ENCODE data around the gene HCN2. TPM values are rescaled to one million over a fixed set of nuclear protein-coding genes. Genes with fewer than 3 reads are reported as not detected.

HCN2 gene
- total and polyA plus RNA-seq, 9 of the 15 experiments (the other 6 are each of a cell fraction or from before 2014, with no cell fraction given) = 0.29 to 4.2 (median 0.82) TPM; not detected in 2

GRCh38 chr19:634975-635652, 45.4 kb downstream of the HCN2 start:
- no peaks in the 10 kb centered on the region for H4K20me1 ChIP-seq (replicated peaks; ENCODE audit: control insufficient read depth, insufficient read depth, low read length)
- FAIRE-seq (no peak), ATAC-seq (no peak), DNase-seq (ENCODE audit: extremely low read depth in 1 of 4, low spot score in 3 of 4) (no peak)
- peaks cover 21% of the 10 kb centered on the region; the same call in 2 of the 3 replicates for H3K36me3 ChIP-seq (ENCODE audit: control insufficient read depth, insufficient read depth, low read length)
- no peak overlapping the region for H3K4me2 ChIP-seq (ENCODE audit: insufficient read depth, low read length)
- ChIA-PET POLR2A (interaction anchor here (0.6 to 1.2 kb wide), 2 partner anchors 13 to 25 kb away, joined by 3 read pairs; no protein-coding TSS in a partner anchor), CTCF (ENCODE audit: low intra/inter-chr PET ratio) (no interaction called here)
- BruUV-seq (replicated peaks) = no TSS peak
- H2AFZ ChIP-seq (ENCODE audit: low read depth, low read length) = no peak overlapping the region
- H3K9me1 ChIP-seq (ENCODE audit: control insufficient read depth, insufficient read depth, low read length) = no peaks in the 10 kb centered on the region
- 85% methylated on average over 14 of the region's 16 CpGs for WGBS (ENCODE audit: insufficient coverage, low coverage, missing lambda C conversion rate)
- H3K9me3 ChIP-seq (replicated peaks; ENCODE audit: control insufficient read depth, insufficient read depth, low read depth, low read length) = no peaks in the 10 kb centered on the region
- no peak overlapping the region for H3K27ac ChIP-seq (ENCODE audit: extremely low read depth, low read depth, low read length)
- H3K4me3 ChIP-seq = no peak overlapping the region
- peak overlapping the region in 1 of 2 experiments; percentile 17; a peak in 1 of 4 replicates for H3K9ac ChIP-seq (ENCODE audit: insufficient read depth in 1 of 2, low read depth in 2 of 2, low read length in 2 of 2)
- H3K79me2 ChIP-seq (ENCODE audit: control insufficient read depth, insufficient read depth, low read length) = peaks cover 33% of the 10 kb centered on the region
- H3K27me3 ChIP-seq (ENCODE audit: control insufficient read depth in 2 of 2, insufficient read depth in 2 of 2, low read length in 2 of 2) = no peaks in the 10 kb centered on the region
- TF ChIP-seq E2F6 (IDR thresholded peaks at IDR 0.05; ENCODE audit: borderline replicate concordance in 1 of 2, extremely low read depth in 1 of 2, insufficient read depth in 1 of 2, insufficient read length in 1 of 2, low read depth in 1 of 2, low read length in 1 of 2, poor library complexity in 1 of 2, severe bottlenecking in 1 of 2) = no peak
- 0 out of 2 replicates have a peak, but pooled peaks have one; percentile 21 for TF ChIP-seq ZBTB33 (CRISPR knock-in tag; IDR thresholded peaks at IDR 0.05)
- no peak for TF ChIP-seq FOXK2 (conservative IDR thresholded peaks at IDR 0.05 in 1 of 2, IDR thresholded peaks at IDR 0.05 in 1 of 2; ENCODE audit: low read depth in 2 of 2)
- TF ChIP-seq RBM25 (IDR thresholded peaks at IDR 0.05; ENCODE audit: low read depth, low read length, severe bottlenecking) = peak; percentile 37
- TF ChIP-seq SMAD3 (CRISPR knock-in tag; conservative IDR thresholded peaks at IDR 0.05) = no peak
- intact Hi-C loops (cut with micrococcal nuclease) (no loop called here), in situ Hi-C loops (cut with MboI) (no loop called here)
- H3K4me1 ChIP-seq (replicated peaks in 1 of 2; ENCODE audit: control insufficient read depth in 2 of 2, insufficient read depth in 2 of 2, low read length in 2 of 2) = peaks cover 4 to 58% of the 10 kb centered on the region in 2 experiments; a peak in 4 of 5 replicates
